Measurements from ENCODE around the gene PICALM.
A peak's percentile ranks its signal among the peaks of the same experiment; 100 is the strongest.

DNA sequence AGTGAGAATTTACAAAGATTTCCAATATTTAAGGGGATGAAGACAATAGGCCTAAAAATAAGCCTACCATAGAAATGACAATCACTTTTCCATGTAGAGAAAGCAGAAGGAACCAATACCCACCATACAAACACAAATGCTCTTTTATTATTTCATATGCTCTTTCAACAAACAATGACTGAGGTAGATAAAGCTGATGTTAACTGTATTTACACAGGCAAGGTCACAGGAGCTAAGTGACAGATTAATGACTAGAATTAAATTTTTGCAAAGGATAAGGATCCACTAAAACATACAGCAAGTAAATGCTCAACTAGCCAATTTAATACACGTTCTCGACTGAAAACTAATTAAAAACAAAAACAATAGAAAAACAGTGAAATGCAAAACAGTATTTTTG, 34.2 kb downstream of the PICALM start:
- TF ChIP-seq RBM17 (IDR thresholded peaks at IDR 0.05; ENCODE audit: borderline replicate concordance, low read depth, low read length), result no peak
- TF ChIP-seq, protein P1, sequence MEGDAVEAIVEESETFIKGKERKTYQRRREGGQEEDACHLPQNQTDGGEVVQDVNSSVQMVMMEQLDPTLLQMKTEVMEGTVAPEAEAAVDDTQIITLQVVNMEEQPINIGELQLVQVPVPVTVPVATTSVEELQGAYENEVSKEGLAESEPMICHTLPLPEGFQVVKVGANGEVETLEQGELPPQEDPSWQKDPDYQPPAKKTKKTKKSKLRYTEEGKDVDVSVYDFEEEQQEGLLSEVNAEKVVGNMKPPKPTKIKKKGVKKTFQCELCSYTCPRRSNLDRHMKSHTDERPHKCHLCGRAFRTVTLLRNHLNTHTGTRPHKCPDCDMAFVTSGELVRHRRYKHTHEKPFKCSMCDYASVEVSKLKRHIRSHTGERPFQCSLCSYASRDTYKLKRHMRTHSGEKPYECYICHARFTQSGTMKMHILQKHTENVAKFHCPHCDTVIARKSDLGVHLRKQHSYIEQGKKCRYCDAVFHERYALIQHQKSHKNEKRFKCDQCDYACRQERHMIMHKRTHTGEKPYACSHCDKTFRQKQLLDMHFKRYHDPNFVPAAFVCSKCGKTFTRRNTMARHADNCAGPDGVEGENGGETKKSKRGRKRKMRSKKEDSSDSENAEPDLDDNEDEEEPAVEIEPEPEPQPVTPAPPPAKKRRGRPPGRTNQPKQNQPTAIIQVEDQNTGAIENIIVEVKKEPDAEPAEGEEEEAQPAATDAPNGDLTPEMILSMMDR (IDR thresholded peaks at IDR 0.05 in 2 of 3, conservative IDR thresholded peaks at IDR 0.05 in 1 of 3; ENCODE audit: insufficient read depth in 2 of 3, low read depth in 1 of 3, low read length in 3 of 3), result no peak
- TF ChIP-seq FOXM1 (IDR thresholded peaks at IDR 0.05; ENCODE audit: low read depth), result no peak
- no peak for TF ChIP-seq FOXM1 (CRISPR knock-in tag; IDR thresholded peaks at IDR 0.05; ENCODE audit: low read depth)
- no peak for TF ChIP-seq MTA2 (IDR thresholded peaks at IDR 0.05; ENCODE audit: low read depth)
- TF ChIP-seq CTBP1 (IDR thresholded peaks at IDR 0.05; ENCODE audit: borderline replicate concordance), result no peak
- no peak for TF ChIP-seq ZNF184 (CRISPR knock-in tag; IDR thresholded peaks at IDR 0.05)
- no peak for TF ChIP-seq SMC3 (conservative IDR thresholded peaks at IDR 0.05; ENCODE audit: insufficient read depth, low read depth, low read length)
- TF ChIP-seq ERF (CRISPR knock-in tag; IDR thresholded peaks at IDR 0.05), result no peak
- TF ChIP-seq TAF1 (IDR thresholded peaks at IDR 0.05; ENCODE audit: control insufficient read depth, extremely low read depth, insufficient read depth, low read length, severe bottlenecking), result no peak
- TF ChIP-seq, protein P2, sequence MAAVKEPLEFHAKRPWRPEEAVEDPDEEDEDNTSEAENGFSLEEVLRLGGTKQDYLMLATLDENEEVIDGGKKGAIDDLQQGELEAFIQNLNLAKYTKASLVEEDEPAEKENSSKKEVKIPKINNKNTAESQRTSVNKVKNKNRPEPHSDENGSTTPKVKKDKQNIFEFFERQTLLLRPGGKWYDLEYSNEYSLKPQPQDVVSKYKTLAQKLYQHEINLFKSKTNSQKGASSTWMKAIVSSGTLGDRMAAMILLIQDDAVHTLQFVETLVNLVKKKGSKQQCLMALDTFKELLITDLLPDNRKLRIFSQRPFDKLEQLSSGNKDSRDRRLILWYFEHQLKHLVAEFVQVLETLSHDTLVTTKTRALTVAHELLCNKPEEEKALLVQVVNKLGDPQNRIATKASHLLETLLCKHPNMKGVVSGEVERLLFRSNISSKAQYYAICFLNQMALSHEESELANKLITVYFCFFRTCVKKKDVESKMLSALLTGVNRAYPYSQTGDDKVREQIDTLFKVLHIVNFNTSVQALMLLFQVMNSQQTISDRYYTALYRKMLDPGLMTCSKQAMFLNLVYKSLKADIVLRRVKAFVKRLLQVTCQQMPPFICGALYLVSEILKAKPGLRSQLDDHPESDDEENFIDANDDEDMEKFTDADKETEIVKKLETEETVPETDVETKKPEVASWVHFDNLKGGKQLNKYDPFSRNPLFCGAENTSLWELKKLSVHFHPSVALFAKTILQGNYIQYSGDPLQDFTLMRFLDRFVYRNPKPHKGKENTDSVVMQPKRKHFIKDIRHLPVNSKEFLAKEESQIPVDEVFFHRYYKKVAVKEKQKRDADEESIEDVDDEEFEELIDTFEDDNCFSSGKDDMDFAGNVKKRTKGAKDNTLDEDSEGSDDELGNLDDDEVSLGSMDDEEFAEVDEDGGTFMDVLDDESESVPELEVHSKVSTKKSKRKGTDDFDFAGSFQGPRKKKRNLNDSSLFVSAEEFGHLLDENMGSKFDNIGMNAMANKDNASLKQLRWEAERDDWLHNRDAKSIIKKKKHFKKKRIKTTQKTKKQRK (IDR thresholded peaks at IDR 0.05; ENCODE audit: borderline replicate concordance, low read depth, low read length), result no peak
- no peak for TF ChIP-seq EZH2 (IDR thresholded peaks at IDR 0.05; ENCODE audit: borderline replicate concordance, low read depth, low read length)
- TF ChIP-seq, protein P3, sequence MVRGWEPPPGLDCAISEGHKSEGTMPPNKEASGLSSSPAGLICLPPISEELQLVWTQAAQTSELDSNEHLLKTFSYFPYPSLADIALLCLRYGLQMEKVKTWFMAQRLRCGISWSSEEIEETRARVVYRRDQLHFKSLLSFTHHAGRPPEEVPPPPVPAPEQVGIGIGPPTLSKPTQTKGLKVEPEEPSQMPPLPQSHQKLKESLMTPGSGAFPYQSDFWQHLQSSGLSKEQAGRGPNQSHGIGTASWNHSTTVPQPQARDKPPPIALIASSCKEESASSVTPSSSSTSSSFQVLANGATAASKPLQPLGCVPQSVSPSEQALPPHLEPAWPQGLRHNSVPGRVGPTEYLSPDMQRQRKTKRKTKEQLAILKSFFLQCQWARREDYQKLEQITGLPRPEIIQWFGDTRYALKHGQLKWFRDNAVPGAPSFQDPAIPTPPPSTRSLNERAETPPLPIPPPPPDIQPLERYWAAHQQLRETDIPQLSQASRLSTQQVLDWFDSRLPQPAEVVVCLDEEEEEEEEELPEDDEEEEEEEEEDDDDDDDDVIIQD (CRISPR knock-in tag; IDR thresholded peaks at IDR 0.05), result no peak
- TF ChIP-seq MEIS2 (IDR thresholded peaks at IDR 0.05; ENCODE audit: partially characterized antibody), result peak; percentile 87
- TF ChIP-seq, protein P4, sequence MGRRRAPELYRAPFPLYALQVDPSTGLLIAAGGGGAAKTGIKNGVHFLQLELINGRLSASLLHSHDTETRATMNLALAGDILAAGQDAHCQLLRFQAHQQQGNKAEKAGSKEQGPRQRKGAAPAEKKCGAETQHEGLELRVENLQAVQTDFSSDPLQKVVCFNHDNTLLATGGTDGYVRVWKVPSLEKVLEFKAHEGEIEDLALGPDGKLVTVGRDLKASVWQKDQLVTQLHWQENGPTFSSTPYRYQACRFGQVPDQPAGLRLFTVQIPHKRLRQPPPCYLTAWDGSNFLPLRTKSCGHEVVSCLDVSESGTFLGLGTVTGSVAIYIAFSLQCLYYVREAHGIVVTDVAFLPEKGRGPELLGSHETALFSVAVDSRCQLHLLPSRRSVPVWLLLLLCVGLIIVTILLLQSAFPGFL (CRISPR knock-in tag; IDR thresholded peaks at IDR 0.05), result no peak

Measured in K562 (cell line).